ENCODE measurements around the gene CRTAC1.

Gene CRTAC1, protein sequence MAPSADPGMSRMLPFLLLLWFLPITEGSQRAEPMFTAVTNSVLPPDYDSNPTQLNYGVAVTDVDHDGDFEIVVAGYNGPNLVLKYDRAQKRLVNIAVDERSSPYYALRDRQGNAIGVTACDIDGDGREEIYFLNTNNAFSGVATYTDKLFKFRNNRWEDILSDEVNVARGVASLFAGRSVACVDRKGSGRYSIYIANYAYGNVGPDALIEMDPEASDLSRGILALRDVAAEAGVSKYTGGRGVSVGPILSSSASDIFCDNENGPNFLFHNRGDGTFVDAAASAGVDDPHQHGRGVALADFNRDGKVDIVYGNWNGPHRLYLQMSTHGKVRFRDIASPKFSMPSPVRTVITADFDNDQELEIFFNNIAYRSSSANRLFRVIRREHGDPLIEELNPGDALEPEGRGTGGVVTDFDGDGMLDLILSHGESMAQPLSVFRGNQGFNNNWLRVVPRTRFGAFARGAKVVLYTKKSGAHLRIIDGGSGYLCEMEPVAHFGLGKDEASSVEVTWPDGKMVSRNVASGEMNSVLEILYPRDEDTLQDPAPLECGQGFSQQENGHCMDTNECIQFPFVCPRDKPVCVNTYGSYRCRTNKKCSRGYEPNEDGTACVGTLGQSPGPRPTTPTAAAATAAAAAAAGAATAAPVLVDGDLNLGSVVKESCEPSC

GRCh38 chr10:98030093-98030821, at the start of gene CRTAC1:
TSS of gene CRTAC1 (minus strand) at chr10:98030621. CDS start at chr10:98030472, 149 bp downstream.
- intact Hi-C loops (cut with DNase I) = loop anchor here (1.0 kb wide), 1 partner anchor 114 kb away; no protein-coding TSS in a partner anchor

DNA sequence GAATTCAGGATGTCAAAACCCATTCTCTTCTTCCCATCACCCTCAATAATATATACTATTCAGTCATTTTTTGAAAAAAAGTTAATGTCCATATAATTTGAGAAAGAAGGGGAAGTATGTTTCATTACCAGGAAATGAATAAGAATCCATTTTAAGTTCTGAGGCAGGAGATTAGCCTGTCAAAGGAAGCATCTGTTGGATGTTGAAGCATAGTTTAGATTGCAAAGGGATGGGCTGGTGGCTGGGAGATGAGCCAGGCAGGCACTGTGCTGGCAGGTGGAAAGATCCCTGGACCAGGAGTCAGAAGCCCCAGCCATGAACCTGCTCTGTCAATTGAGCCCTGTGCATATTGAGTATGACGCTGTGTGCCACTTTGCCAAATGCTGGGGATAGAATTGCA, 48.4 kb upstream of the CRTAC1 start:
- intact Hi-C loops (cut with DNase I) = no loop called here
- no peak for DNase-seq

More at GRCh38 chr10:98030093-98030821, at the start of gene CRTAC1:
- peak; percentile 61 to 98 (median 85) for DNase-seq

- intact Hi-C loops (cut with DNase I) = no loop called here
- DNase-seq = no peak
Observed at GRCh38 chr10:98077223-98077622, 46.8 kb upstream of the CRTAC1 start.

- intact Hi-C loops (cut with DNase I) = no loop called here
- DNase-seq = no peak
Observed at GRCh38 chr10:98076086-98076485, 45.7 kb upstream of the CRTAC1 start.

GRCh38 chr10:98074315-98074911, 44.0 kb upstream of the CRTAC1 start:
- no peak for DNase-seq
- intact Hi-C loops (cut with DNase I) = no loop called here

DNA sequence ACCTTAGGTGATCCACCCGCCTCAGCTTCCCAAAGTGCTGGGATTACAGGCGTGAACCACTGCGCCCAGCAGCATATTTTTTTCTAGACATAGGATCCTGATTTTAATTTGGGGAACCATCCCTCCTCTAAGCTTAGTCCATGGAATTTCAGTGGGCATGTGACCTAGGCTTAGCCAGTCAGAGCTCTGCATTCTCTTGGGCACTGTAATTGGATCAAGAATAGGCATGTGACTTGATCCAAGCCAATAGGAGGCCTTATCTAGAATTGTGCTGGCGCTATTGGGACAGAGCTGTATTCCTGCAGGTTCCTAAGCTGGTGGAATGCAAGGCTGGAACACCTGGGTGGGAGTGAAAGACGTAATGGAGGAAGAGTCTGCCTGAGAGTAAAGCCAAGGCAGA, 36.7 kb upstream of the CRTAC1 start:
- DNase-seq = no peak
- intact Hi-C loops (cut with DNase I) = no loop called here

DNA sequence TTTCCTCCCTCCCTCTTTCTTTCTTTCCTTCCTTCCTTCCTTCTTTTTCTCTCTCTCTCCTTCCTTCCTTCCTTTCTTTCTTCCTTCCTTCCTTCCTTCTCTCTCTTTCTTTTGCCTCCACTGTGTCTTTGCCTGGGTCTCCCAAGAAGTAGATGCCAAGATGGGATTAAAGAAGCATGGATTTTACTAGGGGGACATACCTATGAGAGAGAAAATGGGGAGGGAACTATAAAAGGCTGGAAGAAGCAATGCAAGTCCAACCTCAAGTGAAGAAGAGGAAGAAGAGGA, 33.3 kb upstream of the CRTAC1 start:
- intact Hi-C loops (cut with DNase I) = no loop called here
- no peak for DNase-seq

GRCh38 chr10:98062424-98062823, 32.0 kb upstream of the CRTAC1 start:
- no peak for DNase-seq
- intact Hi-C loops (cut with DNase I) = no loop called here

DNA sequence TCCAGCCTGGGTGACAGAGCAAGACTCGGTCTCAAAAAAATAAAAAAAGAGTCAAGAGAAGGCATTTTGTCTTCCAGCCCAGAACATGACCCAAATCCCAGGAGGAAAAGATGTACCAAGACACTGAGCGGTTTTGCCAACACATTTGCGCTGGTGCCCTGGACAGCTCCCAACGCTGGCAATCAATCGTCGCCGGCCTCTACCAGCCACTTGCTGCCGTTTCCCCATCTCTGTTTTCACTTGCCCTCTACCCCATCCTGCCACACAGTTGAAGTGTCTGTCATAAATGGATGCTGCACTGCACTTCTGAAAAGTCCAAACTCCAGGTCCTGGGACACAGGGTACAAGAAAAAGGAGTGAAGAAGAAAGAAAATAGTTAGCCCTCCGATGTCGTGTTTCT, 29.7 kb upstream of the CRTAC1 start:
- DNase-seq = no peak
- intact Hi-C loops (cut with DNase I) = no loop called here

GRCh38 chr10:98058295-98058694, 27.9 kb upstream of the CRTAC1 start:
- no peak for DNase-seq
- intact Hi-C loops (cut with DNase I) = no loop called here

DNA sequence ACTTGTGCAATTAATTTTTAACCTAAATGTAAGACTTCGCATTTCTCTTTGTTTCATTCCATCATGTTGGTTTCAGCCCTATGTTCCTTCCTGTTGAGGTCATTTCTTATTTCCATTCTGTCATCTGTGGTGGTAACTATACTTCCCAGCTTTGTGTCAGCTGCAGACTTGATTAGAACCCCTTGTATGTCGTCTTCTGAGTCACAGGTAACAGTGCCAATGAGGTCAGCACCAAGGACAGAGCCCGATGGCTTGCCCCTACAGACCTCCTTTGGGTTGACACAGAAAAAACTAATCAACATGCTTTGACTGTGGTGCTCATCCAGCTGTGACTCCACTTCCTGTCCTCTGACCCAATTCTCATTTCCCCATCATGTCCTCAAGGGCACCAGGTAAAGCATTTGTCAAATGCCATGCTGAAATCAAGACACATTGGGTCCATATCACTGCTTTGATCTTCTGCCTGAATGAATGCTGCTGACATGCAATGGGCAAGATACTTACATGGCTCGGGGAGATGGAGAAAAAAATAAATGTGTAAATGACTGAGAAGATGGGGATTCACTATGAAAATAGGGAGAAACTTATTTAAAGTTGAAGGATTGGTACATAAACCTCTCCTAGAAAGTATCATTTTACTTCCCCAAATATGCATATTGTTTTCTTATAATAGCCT, 25.6 kb upstream of the CRTAC1 start:
- no peak for DNase-seq
- intact Hi-C loops (cut with DNase I) = no loop called here

DNA sequence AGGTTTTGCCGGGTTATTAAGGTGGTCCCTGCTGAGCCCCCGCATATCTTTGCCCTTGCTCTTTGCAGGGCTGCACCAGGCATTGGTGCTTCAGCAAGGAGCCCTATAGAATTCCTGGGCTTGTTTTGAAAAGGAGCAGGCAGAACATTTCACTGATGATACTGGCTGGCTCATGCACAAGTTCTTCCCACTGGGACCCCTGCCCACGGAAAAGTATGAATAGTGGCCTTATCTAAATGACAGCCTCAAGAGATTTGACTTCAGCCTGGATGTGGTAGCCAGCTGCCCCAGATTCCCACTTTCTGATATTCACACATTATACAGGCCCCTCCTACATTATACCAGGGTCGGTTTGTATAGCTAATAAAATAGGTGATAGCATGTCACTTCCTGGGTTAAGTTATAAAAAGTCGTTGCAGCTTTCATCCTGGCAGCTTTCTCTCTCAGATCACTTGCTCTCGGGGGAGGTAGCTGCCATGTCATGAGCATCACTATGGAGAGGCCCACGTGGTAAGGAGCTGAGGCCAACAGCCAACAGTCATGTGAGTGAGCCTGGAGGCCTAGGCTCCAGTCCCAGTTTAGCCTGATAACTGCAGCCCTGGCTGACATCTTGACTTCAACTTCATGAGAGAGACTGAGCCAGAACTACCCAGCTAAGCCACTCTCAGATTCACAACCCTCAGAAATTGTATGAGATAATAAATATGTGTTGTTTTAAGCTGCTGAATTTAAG, 16.8 kb upstream of the CRTAC1 start:
- peak; percentile 40 to 93 (median 61) for DNase-seq
- intact Hi-C loops (cut with DNase I) = no loop called here

GRCh38 chr10:98045785-98046389, 15.5 kb upstream of the CRTAC1 start:
- peak; percentile 29 to 92 (median 56) for DNase-seq
- intact Hi-C loops (cut with DNase I) = loop anchor here (1.0 kb wide), 1 partner anchor 132 kb away; no protein-coding TSS in a partner anchor

DNA sequence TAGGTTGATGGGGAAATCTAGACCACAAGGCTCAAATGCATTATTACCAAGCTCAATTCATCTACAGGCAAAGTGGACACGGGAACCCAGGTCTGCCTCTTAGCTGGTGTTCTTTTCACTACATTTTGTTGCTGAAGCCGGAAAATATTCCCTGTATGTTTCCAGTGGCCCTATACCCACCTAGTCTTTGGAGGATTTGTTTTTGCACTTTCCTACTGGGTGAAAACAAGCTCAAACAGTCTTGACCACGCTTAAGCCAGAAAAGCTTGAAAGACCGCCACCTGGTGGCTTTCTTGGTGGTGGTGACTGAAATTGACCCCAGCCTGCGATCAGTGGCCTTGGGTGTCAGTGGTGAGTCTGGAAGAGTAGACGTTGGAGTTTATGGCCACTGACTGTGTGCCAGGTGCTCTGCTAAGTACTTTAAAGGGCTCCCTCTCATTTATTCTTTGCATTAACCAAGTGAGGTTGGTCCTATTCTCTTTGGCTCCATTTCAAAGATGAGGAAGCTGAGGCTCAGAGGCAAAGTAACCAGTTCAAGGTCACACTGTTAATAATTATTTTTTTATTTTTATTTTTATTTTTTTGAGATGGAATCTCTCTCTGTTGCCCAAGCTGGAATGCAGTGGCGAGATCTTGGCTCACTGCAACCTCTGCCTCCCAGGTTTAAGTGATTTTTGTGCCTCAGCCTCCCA, 11.1 kb upstream of the CRTAC1 start:
- DNase-seq = peak; percentile 46 to 95 (median 78)
- intact Hi-C loops (cut with DNase I) = loop anchor here (1.0 to 5.0 kb wide), 2 partner anchors 127 to 284 kb away; no protein-coding TSS in a partner anchor

DNA sequence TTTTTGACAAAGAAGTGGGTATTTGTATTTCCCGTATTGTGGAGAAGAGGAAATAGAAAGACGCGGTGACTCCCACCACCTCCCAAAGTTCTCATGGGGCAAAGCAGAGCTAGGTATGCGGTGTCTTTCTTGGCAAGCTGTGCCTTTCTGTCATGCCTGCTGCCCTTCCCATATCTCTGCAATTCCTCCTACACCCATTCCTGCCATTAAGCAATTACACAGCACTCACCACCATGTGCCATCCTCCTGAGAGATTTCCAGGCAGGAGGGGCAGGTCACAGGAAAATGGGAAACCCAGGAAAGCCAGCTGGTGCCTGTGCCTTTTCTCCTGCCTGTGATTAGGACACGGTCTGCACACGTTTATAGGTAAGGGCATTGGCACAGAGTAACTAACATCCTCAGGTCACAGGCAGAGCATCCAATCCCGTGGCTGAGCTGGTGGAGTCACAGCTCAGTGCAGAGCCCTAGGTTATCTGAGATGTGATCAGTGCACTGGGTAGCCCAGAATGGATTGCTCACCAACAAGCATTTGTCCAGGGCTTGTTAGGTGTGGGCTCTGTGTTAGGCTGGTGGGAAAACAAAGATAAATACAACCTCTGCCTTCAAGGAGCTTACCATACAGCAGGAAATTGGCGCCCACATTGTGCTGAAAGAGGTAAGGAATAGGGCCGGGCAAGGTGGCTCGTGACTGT, 9.4 kb upstream of the CRTAC1 start:
- no peak for DNase-seq
- intact Hi-C loops (cut with DNase I) = loop anchor here (5.0 kb wide), 1 partner anchor 283 kb away; no protein-coding TSS in a partner anchor

DNA sequence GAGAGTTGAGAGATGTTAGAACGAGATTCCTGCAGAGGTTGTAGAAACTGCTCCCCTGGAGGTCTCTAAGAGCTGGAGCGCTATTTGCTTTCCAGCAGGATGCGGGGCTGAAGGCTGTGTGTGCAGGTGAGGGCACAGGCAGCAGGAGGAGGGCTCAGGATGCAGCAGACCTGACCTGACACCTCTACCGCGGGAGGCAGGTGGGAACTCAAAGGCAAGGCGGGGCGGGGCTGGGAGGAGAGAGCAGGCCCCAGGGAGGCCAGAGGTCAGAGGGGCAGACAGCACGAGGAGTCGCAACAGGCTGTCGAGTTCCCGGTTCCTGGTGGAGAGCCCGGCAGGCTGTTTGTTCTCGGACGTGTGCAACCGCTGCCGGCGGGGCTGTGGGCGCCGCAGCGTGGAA, 7.9 kb upstream of the CRTAC1 start:
- DNase-seq = no peak
- intact Hi-C loops (cut with DNase I) = no loop called here

DNA sequence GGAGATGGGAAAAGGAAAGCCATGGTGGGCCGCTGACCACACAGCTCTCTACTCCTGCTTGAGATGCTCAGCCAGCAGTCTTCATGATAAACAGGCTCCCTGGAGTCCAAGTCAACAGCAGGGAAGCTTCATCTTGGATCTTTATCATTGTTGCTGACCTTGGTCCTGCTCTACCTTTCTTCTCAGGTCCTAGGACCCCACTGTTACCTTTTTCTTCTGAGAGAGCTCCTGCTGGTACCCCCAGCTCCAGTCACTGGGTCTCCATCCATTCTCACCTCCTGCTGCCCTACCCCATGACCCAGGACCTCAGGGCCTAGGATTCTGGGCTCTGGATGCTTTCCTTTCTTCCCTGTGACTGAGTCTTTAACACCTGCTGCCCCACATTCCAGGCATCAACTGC, 5.2 kb upstream of the CRTAC1 start:
- intact Hi-C loops (cut with DNase I) = no loop called here
- DNase-seq = no peak

- no peak for DNase-seq
- intact Hi-C loops (cut with DNase I) = no loop called here
Observed at GRCh38 chr10:98033515-98033914, 3.1 kb upstream of the CRTAC1 start.

Measured in posterior cingulate gyrus (tissue), 11 donors.